ENCODE measurements around the gene PTPN23.

PTPN23 gene

DNA sequence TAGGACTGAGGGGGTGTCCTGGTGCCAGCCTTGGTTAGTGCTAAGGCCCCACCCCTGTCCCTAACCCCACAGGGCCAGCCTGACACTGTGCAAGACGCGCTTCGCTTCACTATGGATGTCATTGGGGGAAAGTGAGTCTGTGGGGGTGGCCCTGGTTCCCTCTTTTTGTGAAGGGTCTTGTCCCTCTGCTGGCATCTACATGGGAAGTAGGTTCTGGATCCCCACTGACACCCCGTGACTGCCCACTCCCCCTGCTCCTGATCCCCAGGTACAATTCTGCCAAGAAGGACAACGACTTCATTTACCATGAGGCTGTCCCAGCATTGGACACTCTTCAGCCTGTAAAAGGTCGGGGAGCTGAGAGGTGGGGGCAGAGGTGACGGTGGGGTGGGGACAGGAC, 26.4 kb downstream of the PTPN23 start:
- no peak for DNase-seq (ENCODE audit: low read depth in 2 of 2)

DNA sequence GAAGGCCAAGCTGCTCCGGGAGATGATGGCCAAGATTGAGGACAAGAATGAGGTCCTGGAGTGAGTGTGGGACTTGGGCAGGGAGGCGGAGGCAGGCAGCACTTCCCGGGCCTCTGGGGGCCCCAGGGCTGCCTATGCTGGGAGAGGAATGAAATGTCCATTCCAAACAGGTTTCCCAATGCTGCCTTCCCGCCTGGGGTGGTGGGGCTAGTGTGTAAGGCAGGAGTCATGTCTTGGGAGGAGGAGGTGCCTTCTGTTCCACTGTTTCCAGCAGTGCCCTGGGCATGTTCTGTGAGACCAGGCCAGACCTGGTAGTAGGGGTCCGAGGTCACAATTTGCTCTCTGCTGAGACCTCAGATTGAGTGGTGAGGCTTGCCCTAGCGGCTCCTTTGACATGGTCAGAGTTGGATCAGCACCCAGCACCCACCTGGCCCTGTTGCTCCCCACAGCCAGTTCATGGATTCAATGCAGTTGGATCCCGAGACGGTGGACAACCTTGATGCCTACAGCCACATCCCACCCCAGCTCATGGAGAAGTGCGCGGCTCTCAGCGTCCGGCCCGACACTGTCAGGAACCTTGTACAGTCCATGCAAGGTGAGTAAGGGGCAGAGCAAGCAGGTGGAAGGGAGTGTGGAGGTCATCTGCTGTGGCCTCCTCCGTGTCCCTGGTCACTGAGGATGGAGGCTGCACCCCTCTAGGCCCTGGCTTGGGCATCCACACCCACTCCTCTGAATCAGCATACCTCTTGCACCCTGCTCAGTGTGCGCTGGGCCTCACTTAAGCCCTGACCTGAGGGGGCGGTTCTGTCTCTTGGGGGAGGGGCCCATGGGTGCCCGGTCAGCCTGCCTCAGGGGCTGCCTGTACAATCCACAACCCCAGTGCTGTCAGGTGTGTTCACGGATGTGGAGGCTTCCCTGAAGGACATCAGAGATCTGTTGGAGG, 27.3 kb downstream of the PTPN23 start:
- no peak for DNase-seq (ENCODE audit: low read depth in 2 of 2)

DNA sequence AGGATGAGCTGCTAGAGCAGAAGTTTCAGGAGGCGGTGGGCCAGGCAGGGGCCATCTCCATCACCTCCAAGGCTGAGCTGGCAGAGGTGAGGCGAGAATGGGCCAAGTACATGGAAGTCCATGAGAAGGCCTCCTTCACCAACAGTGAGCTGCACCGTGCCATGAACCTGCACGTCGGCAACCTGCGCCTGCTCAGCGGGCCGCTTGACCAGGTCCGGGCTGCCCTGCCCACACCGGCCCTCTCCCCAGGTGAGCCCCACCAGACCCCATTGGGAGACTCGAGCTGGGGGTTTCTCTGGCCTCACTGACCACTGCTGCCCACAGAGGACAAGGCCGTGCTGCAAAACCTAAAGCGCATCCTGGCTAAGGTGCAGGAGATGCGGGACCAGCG, 28.0 kb downstream of the PTPN23 start:
- no peak for DNase-seq (ENCODE audit: low read depth in 2 of 2)

DNA sequence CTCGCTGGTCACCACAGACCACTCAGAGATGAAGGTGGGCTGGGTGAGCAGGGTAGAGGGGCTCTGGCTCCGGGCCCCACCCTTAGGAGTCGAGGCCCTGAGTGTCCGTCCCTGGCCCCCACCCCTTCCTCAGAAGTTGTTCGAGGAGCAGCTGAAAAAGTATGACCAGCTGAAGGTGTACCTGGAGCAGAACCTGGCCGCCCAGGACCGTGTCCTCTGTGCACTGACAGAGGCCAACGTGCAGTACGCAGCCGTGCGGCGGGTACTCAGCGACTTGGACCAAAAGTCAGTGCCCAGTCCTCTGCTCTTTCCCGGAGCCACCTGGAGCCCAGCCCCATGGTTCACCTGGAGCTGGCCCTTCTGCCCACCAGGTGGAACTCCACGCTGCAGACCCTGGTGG, 28.5 kb downstream of the PTPN23 start:
- DNase-seq (ENCODE audit: low read depth in 2 of 2), result no peak

DNA sequence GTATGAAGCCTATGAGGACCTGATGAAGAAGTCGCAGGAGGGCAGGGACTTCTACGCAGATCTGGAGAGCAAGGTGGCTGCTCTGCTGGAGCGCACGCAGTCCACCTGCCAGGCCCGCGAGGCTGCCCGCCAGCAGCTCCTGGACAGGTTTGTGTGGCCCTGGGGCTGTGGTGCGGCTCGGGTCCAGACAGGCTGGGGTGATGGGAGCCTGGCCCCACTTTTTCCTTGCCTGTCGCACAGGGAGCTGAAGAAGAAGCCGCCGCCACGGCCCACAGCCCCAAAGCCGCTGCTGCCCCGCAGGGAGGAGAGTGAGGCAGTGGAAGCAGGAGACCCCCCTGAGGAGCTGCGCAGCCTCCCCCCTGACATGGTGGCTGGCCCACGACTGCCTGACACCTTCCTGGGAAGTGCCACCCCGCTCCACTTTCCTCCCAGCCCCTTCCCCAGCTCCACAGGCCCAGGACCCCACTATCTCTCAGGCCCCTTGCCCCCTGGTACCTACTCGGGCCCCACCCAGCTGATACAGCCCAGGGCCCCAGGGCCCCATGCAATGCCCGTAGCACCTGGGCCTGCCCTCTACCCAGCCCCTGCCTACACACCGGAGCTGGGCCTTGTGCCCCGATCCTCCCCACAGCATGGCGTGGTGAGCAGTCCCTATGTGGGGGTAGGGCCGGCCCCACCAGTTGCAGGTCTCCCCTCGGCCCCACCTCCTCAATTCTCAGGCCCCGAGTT, 29.0 kb downstream of the PTPN23 start:
- DNase-seq (ENCODE audit: low read depth in 2 of 2), result no peak

DNA sequence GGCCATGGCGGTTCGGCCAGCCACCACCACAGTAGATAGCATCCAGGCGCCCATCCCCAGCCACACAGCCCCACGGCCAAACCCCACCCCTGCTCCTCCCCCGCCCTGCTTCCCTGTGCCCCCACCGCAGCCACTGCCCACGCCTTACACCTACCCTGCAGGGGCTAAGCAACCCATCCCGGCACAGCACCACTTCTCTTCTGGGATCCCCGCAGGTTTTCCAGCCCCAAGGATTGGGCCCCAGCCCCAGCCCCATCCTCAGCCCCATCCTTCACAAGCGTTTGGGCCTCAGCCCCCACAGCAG, 29.5 kb downstream of the PTPN23 start:
- no peak for DNase-seq (ENCODE audit: low read depth in 2 of 2)

DNA sequence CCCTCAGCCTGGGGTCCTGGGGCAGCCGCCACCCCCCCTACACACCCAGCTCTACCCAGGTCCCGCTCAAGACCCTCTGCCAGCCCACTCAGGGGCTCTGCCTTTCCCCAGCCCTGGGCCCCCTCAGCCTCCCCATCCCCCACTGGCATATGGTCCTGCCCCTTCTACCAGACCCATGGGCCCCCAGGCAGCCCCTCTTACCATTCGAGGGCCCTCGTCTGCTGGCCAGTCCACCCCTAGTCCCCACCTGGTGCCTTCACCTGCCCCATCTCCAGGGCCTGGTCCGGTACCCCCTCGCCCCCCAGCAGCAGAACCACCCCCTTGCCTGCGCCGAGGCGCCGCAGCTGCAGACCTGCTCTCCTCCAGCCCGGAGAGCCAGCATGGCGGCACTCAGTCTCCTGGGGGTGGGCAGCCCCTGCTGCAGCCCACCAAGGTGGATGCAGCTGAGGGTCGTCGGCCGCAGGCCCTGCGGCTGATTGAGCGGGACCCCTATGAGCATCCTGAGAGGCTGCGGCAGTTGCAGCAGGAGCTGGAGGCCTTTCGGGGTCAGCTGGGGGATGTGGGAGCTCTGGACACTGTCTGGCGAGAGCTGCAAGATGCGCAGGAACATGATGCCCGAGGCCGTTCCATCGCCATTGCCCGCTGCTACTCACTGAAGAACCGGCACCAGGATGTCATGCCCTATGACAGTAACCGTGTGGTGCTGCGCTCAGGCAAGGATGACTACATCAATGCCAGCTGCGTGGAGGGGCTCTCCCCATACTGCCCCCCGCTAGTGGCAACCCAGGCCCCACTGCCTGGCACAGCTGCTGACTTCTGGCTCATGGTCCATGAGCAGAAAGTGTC, 30.2 kb downstream of the PTPN23 start:
- DNase-seq (ENCODE audit: low read depth in 2 of 2), result no peak

DNA sequence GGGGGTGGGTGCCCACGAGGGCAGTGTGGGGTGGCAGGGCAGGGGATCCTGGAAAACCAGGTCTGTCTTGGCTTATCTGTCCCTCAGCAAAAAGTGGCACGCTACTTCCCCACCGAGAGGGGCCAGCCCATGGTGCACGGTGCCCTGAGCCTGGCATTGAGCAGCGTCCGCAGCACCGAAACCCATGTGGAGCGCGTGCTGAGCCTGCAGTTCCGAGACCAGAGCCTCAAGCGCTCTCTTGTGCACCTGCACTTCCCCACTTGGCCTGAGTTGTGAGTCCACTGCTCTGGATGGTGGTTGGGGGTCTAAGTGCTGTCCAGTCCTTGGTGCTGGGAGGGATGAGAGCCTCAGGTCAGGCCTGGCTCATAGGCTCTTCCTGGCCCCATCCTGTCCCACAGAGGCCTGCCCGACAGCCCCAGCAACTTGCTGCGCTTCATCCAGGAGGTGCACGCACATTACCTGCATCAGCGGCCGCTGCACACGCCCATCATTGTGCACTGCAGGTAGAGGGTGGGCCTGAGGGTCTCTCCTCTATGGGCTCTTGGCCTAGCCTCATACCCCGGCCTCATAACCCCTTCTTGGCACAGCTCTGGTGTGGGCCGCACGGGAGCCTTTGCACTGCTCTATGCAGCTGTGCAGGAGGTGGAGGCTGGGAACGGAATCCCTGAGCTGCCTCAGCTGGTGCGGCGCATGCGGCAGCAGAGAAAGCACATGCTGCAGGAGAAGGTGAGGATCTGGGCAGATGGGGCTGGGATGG, 31.1 kb downstream of the PTPN23 start:
- DNase-seq (ENCODE audit: low read depth in 2 of 2), result no peak

DNA sequence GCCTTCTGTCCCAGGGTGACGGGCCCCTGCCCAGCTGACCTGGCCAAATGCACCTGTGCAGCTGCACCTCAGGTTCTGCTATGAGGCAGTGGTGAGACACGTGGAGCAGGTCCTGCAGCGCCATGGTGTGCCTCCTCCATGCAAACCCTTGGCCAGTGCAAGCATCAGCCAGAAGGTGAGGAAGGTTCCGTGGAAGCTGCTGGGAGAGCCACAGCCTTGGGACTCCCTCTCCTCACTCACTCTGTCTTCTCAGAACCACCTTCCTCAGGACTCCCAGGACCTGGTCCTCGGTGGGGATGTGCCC, 31.6 kb downstream of the PTPN23 start:
- no peak for DNase-seq (ENCODE audit: low read depth in 2 of 2)

DNA sequence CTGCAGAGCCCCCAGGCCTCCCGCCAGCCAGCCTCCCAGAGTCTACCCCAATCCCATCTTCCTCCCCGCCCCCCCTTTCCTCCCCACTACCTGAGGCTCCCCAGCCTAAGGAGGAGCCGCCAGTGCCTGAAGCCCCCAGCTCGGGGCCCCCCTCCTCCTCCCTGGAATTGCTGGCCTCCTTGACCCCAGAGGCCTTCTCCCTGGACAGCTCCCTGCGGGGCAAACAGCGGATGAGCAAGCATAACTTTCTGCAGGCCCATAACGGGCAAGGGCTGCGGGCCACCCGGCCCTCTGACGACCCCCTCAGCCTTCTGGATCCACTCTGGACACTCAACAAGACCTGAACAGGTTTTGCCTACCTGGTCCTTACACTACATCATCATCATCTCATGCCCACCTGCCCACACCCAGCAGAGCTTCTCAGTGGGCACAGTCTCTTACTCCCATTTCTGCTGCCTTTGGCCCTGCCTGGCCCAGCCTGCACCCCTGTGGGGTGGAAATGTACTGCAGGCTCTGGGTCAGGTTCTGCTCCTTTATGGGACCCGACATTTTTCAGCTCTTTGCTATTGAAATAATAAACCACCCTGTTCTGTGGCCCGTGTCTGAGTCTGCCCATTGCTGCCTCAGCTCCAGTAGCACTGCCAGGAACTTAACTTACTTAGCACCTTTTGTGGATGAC, 32.2 kb downstream of the PTPN23 start:
- DNase-seq (ENCODE audit: low read depth in 2 of 2), result no peak

DNA sequence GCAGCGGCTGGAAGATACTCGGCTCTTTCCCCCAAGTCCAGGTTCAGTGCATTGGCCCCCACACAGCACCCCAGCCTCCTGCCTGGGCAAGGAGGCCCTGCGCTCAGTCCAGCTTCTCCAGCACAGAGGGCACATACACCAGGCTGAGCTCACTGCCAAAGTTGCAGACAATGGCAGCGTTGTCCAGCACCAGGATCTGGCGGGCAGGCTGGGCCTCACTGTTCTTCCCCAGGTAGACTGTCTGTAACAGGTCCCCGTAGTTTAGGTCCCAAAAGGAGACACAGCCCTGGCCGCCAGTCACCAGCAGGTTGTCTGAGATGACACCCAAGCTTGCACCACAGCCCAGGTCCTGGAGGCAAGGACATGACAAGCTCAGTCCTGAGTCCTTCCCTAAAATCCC, 32.9 kb downstream of the PTPN23 start:
- DNase-seq (ENCODE audit: low read depth in 2 of 2), result no peak

DNA sequence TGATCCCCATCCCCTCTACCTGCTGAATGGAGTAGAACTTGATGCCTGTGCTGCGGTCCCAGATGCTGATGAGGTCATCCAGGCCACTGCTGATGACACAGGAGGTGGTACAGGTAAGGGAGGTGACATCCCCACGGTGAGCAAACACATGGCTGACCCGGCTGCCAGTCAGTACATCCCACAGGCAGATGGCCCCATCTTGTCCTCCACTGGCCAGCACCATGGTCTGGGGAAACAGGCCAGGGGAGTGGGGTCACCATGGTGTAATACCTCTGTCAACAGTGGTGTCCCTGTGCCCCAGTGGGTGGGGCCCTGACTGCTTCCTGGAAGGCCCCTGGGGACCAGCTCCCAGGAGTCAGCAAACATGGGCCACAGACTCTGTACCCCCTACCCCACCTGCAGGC, 33.3 kb downstream of the PTPN23 start:
- no peak for DNase-seq (ENCODE audit: low read depth in 2 of 2)

DNA sequence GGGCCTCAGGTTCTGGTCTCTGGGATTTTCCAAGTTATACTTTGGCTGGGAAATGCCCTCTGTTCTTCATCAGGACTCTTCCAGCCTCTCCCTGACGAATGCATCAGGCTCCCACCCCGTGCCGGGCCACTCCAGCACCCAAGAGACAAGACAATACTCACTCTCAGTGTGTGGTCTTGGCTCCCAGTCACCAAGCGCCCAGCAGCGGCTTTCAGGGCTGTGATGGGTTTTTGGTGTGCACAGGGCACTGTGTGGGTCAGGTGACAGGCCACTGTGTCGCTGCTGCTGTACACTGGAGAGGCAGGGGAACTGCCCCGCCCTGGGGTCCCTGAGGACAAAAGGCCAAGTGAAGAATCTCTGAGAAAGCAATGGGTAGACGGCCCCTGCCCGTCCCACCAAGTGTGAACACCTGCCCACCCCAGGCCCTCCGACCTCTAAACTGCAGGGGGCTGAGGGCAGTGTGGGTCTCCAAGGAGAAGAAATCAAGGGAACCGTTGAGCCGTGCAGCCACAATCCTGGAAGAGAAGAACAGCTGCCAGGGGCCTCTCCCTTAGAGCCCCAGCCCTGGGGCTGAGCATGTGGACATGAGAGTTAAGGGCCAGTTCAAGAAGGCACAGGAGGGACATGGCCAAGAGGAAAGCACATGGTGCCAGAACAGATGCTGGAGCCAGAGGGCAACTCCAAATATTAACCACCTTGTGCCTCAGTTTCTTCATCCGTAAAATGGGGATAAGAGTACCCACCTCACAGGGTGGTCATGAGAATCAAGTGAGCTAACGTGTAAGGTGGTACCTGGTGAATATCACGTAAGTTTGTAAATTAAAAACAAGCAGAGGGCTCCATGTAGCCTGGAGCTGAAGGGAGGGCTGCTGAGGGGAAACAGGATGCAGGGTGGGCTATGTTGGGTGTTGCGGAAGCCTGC, 34.1 kb downstream of the PTPN23 start:
- DNase-seq (ENCODE audit: low read depth in 2 of 2), result no peak

DNA sequence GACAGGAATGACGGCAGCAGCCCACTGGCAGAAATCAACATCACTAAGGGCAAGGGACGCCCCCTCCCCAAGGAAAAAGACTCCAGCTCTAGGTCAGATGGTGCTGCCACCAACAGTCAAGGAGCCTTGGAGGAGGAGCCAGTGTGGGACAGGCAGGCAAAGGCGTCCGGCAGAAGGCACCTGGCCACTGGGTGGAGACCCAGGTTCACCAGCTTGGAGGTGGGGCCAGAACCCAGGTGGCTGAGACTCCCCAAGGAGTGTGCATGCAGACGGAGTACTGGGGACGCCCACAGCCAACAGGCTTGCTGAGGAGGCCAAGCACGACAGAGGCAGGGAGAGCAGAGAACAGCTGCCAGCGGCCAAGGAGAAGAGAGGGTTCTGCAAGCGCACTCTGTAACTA, 35.2 kb downstream of the PTPN23 start:
- DNase-seq (ENCODE audit: low read depth in 2 of 2), result no peak

DNA sequence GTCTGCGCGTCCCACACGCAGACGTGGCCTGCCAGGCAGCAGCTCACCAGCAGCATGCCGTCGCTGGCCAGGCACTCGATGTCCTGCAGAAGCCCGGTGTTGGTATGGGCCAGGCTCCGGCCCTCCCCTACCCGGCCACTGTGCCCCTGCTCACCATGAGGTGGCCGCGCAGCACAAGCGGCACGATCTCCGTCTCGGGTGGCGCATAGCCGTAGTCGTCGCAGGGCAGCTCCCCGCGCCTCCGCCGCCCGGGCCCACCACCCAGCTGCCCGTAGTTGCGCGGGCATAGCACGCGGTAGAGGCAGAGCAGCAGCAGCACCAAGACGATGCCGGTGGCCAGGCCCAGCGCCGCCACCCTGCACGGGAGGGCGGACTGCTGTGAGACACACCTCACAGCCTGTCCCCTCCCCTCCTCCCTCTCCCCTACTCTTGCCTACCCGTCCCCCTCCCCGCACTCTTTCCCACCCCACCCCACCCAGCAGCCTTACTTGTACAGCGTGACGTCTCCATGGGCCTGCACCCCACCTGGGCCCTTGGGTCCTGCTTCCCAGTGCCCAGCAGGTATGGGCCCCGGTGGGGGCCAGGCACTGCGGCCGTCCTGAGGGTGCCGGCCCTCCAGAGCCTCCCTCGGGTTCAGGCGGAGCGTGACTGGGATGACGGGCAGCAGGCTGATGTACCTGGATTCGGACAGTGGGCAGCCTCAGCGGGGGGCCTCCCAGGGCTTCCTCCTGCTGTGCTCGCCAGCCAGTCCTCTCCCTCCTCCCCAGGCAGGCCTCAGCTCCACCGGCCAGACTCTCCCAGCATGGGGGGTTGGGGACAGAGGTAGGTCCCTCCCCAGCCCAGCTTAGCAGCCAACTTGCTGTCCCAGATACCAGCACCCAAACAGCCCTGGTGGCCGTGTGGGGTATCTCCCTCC, 37.6 kb downstream of the PTPN23 start:
- no peak for DNase-seq (ENCODE audit: low read depth in 2 of 2)

DNA sequence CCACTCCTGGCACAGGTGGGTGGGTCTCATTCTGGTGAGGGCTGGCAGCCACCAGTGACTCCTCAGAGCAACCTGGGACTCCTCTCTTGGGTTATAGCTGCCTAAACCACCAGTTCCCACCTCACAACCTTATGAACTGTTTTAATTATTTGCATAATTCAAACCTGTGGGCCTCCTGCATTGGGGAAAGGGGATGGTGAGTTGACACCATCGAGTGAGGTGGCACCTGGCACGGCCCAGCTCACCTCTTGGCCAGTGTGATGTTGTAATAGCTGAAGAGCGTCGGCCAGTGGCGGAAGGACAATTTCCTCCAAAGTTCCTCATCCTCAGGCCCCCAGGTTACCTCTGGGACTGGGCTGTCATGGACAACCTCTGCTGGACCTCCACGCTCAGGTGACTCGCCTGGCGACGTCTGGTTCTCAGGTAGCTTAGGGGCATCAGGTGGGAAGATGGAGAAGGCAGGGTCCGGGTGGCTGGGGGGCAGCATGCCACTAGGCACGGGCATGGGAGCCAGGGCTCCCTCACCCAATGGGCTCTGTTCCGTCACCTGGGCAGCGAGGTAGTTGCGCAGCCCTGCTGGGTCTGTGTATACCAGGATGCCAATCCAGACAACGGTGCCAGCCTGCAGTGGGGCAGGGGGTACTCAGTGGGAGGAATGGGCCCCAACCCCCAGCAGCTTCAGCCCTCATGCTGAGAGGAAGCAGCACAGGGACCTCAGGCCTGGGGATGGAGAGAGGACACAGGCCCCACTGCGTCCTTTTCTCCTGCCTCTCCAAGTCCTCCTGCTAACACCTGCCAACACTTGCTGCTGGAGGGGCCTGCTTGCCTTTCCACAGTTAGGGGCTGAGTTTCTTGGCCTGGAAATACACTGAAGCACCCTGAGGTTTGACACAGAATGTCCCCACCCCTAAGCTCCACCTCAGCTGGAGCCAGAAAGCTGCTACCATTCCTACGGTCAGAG, 38.5 kb downstream of the PTPN23 start:
- DNase-seq (ENCODE audit: low read depth in 2 of 2), result no peak

DNA sequence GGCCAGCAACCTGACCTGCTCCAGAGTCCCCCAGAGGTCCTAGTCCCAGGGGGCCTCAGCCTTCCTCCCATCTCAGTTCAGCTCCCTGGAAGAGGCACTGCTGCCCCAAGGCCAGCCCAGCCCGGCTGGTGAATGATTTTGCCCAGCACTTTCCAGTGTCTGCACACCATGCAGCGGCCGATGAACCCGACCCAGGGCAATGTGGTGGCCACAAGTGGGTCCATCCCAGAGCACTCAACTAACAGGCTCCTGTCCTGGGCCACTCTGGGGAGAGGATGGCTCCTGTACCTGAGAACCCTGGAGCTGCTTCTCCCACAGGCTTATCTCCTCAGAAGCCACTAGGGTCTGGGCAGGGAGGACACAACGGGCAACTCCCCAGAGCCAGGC, 39.2 kb downstream of the PTPN23 start:
- DNase-seq (ENCODE audit: low read depth in 2 of 2), result no peak

All from stimulated activated CD4-positive, alpha-beta T cell treated with anti-CD3 and anti-CD28 coated beads, Interleukin-12 subunit alpha, Interleukin-12 subunit beta, amount 100 ng/mL, for 24 hours (primary cell).